ENCODE results near the gene GBX2. TPM values are rescaled to one million over a fixed set of nuclear protein-coding genes. Genes with fewer than 3 reads are reported as not detected.

Gene GBX2
- total and polyA plus RNA-seq, 2 of the 8 experiments (the other 6 are each of a cell fraction or from before 2014, with no cell fraction given): 0.38 to 0.89 TPM

DNA sequence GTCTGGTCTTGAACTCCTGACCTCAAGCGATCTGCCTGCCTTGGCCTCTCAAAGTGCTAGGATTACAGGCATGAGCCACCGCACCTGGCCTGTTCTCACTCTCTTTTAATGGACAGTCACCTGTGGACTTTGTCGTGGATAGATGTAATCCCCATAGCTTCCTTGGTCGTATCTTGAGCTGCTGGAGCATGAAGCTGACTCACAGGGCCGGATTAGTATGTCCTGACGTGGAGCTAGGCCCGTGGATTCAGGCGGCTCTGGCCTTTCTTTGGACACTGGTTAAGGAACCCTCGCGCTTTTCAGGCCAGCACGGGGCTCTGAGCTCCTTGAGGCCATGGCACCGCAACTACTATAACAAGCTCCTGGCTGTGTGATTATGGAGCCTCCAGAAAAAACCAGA, 27.5 kb upstream of the GBX2 start:
- no peak overlapping the region for H4K5ac ChIP-seq (ENCODE audit: insufficient read length, low read depth, low read length)
- CTCF ChIA-PET (ENCODE audit: partially characterized antibody): interaction anchor here (0.6 to 2.1 kb wide), 7 partner anchors 13 to 417 kb away, joined by 3 to 14 read pairs (median 5); no protein-coding TSS in a partner anchor

More for the DNA sequence above, 27.5 kb upstream of the GBX2 start:
- POLR2A ChIA-PET (ENCODE audit: partially characterized antibody): interaction anchor here (0.6 to 1.0 kb wide), 2 partner anchors 27 to 76 kb away, joined by 3 read pairs; no protein-coding TSS in a partner anchor
- FAIRE-seq (no peak), DNase-seq (ENCODE audit: low read depth in 1 of 2, low spot score in 2 of 2) (no peak)
- Histone ChIP-seq H2BK15ac (ENCODE audit: low read length) (no peak overlapping the region), H3K79me1 (ENCODE audit: low read depth, low read length) (no peaks in the 10 kb centered on the region), H2BK120ac (replicated peaks; ENCODE audit: low read depth, low read length) (no peak overlapping the region), H3K79me2 (ENCODE audit: control insufficient read depth in 1 of 2, insufficient read depth in 2 of 2, low read length in 2 of 2) (no peaks in the 10 kb centered on the region), H4K91ac (replicated peaks; ENCODE audit: insufficient read length, low read length) (no peak overlapping the region), H3K9ac (replicated peaks in 1 of 4; ENCODE audit: extremely low read depth in 1 of 4, low read depth in 3 of 4, low read length in 3 of 4) (no peak overlapping the region), H3K4ac (replicated peaks; ENCODE audit: insufficient read length, low read depth, low read length) (no peak overlapping the region), H2BK20ac (ENCODE audit: low read length) (no peak overlapping the region), H4K20me1 (replicated peaks in 1 of 2; ENCODE audit: control insufficient read depth in 1 of 2, insufficient read depth in 2 of 2, low read length in 2 of 2) (no peaks in the 10 kb centered on the region), H3K18ac (ENCODE audit: extremely low read depth, low read length) (no peak overlapping the region), H3K4me3 (ENCODE audit: extremely low read depth in 1 of 4, insufficient read depth in 2 of 4, low read depth in 3 of 4, low read length in 4 of 4) (no peak overlapping the region), H3K23ac (ENCODE audit: insufficient read length) (no peak overlapping the region), H3K4me1 (replicated peaks in 1 of 4; ENCODE audit: control insufficient read depth in 3 of 4, insufficient read depth in 4 of 4, low read length in 3 of 4) (peaks cover 0 to 4% (median 0%) of the 10 kb centered on the region in 4 experiments; a peak in 2 of 7 replicates), H3K56ac (replicated peaks; ENCODE audit: insufficient read length, low read depth, low read length) (no peak overlapping the region), H2AFZ (ENCODE audit: low read length) (no peak overlapping the region), H2BK12ac (ENCODE audit: low read depth, low read length) (no peak overlapping the region), H3K4me2 (ENCODE audit: insufficient read depth in 1 of 2, low read depth in 2 of 2, low read length in 2 of 2) (no peak overlapping the region), H3K36me3 (ENCODE audit: control insufficient read depth in 2 of 4, insufficient read depth in 4 of 4, low read length in 3 of 4) (no peaks in the 10 kb centered on the region), H2AK5ac (ENCODE audit: low read depth, low read length) (no peak overlapping the region), H3K9me3 (ENCODE audit: insufficient read depth in 2 of 2, low read depth in 1 of 2, low read length in 1 of 2) (no peaks in the 10 kb centered on the region), H3K27ac (ENCODE audit: low read depth, low read length) (no peak overlapping the region), H2BK5ac (ENCODE audit: low read depth, low read length) (no peak overlapping the region), H4K8ac (ENCODE audit: extremely low read depth, insufficient read depth, low read length) (no peak overlapping the region), H3K27me3 (replicated peaks in 1 of 4; ENCODE audit: control insufficient read depth in 3 of 4, extremely low read depth in 1 of 4, insufficient read depth in 3 of 4, low read length in 3 of 4) (no peaks in the 10 kb centered on the region), H3K23me2 (ENCODE audit: low read depth, low read length) (no peaks in the 10 kb centered on the region), H3K14ac (ENCODE audit: insufficient read length) (no peak overlapping the region)
- 92% methylated on average over 12 of the region's 12 CpGs; no CpG with 5 or more reads in 1 of the 2 experiments for WGBS, 2 experiments (ENCODE audit: extremely low coverage in 1 of 2, insufficient coverage in 1 of 2, insufficient read length in 1 of 2, insufficient replicate concordance in 2 of 2, low coverage in 1 of 2, low lambda C conversion rate in 2 of 2, missing lambda C conversion rate in 1 of 2)
- no peak for TF ChIP-seq USF2 (IDR thresholded peaks at IDR 0.05; ENCODE audit: low read length)
- no peak for TF ChIP-seq RAD21 (IDR thresholded peaks at IDR 0.05 in 1 of 2, conservative IDR thresholded peaks at IDR 0.05 in 1 of 2; ENCODE audit: low read depth in 2 of 2, low read length in 2 of 2)

Measured in H1 (cell line).